Activated CD4-positive, CD25-positive, alpha-beta regulatory T cell treated with anti-CD3 and anti-CD28 coated beads, Interleukin-2, amount 50 U/mL, for 72 hours (primary cell): ENCODE data around the gene TOGARAM2.

ENCODE experiments used
- DNase-seq: peaks from one replicate; pipeline ENCODE4 v3.0.0; 2021

The TOGARAM2 gene

DNA sequence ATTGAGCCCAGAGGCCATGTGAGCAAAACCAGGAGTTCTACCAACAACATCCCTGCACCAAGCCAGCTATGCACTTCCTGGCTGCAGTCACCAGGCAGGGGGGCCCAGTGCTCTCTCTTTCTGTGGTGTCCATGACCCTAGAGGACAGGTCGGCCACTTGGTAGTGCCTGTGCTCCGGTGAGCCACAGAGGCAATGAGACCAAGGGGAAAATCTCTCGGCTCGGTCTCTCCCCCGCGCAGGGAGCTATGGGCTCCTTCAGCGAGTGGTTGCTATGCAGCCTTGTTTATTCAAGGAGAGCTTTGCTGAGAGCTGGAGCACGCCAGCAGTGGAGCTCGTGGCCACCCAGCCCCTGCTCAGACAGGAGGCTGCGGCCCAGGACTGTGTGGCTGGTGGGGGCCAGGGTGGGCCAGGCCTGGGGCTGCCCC is at the start of gene TOGARAM2:
TOGARAM2 (plus strand) TSS at position 283 of the 426 bp plus-strand sequence. CDS start 13,537 bp downstream, outside the sequence.
- DNase-seq, result no peak

DNA sequence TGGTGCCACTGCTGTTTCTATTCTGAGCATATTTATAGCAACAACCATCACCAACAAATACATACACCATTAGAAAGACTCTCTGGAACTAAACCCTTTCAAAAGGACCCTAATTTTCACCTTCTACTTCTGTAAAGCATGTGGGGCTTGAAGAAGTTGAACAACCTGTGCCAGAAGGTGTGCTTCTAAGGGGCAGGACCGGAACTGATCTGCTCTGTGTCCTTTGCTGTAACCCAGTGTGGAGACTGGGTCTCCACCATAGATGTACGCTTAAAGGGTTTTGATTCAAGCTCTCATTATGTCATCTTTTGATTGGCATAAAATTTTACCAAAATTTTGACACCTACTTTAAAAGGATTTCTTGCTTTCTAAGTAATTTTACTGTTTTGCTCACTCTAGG is 46.3 kb upstream of the TOGARAM2 start:
- no peak for DNase-seq

DNA sequence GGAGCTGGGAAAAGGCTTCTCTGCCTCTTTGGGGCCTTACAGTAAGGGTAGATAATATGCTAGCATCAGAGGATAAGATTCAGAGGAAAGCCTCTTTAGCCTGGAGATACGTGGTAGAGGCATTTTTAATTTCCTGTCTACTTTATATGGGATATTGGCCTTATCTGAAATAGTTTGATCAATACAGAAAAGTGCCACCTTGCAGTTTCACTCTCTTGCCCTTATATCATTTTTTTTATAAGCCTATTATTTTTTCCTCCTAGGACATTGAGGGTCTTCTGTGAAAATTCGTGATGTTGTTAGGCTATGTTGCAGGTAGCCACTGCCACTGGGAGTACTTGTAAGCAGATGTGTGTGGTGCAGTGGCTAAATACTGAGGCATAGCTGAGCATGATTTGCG is 40.1 kb upstream of the TOGARAM2 start:
- DNase-seq, result no peak

DNA sequence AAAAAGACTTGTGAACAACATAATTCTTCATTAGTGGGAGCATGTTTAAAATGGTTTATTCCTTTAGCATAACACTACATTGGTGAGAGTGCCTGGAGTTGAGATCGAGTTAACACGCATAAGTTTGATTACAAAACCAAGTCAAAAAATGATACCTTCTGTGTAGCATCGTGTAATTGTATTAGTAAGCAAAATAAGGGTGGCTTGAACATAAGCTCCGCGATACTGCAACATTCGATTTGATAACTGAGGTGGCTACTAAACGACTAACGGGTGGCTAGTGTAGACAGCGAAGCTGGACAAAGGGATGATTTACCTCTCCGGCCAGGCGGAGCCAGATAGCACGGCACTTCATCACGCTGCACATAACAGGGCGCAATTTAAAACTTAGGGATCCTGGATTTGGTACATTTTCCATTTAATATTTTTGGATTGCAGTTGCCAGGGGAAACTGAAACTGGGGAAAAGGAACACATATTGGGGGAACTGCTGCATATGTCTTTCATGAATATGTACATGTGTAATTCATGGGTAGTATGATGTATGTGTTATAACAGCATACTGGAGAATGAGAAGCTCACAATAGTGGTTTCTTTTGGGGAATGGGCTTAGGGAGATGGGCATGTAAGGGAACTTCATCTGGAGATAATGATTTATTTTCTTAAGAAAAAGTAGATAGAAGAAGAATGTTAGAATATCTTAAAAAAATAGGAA is 36.4 kb upstream of the TOGARAM2 start:
- no peak for DNase-seq

DNA sequence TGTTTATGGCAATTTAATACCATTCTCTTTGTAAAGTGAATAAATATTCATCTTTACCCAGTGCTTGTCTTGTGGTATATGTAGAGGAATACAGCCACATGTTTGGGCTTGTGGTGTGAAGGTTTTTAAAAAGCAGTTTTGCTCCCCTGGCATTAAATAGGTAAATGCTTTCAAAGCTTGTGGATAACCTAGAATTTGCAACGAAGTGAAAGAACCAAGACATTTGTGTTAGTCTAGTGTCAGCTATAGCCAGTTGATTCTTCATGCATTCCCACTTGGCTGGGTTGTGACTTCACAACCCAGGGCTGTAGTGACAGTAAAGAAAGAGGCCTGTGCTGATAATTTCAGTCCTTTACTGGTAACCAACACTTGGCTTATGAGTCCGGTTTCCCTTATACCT is 32.9 kb upstream of the TOGARAM2 start:
- no peak for DNase-seq

DNA sequence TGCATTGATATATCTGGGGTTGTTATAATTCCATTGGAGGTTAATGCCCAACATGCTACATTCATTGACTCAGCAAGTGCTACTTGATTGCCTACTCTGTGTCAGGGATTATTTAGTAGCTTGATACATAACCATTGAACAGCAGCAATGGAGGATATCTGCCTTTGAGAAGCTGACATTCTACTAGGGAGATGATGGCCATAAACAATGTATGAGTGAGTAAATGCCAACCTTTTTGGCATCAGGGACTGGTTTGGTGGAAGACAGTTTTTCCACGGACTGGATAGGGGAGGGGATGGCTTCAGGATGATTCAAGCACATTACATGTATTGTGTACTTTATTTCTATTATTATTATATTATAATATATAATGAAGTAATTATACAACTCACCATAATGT is 31.9 kb upstream of the TOGARAM2 start:
- DNase-seq, result no peak

DNA sequence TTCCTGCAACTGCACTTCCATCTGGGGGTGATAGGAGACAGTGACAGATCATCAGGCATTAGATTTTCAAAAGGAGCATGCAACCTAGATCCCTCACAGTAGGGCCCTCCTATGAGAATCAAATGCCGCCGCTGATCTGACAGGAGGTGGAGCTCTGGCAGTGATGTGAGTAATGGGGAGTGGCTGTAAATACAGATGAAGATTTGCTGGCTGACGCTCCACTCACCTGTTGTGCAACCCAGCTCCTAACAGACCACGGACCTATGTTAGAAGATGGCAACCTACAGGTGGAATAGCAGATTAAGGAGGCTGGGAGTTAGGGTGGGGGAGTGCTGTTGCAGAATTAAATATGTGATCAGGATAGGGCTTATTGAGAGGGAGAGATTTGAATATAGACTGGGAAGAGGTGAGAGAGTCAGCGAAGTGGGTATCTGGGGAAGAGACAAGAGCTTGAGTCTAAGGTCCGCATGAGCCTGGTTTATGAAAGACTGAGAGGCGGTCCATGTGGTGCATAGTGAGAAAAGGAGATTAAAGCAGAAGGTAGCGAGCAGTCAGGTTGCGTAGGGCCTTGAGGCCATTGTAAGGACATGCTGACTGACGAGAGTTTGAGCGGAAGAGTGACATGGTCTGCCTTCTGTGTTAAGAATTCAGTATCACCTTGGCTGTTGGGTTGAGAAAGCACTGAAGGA is 31.3 kb upstream of the TOGARAM2 start:
- DNase-seq, result no peak

DNA sequence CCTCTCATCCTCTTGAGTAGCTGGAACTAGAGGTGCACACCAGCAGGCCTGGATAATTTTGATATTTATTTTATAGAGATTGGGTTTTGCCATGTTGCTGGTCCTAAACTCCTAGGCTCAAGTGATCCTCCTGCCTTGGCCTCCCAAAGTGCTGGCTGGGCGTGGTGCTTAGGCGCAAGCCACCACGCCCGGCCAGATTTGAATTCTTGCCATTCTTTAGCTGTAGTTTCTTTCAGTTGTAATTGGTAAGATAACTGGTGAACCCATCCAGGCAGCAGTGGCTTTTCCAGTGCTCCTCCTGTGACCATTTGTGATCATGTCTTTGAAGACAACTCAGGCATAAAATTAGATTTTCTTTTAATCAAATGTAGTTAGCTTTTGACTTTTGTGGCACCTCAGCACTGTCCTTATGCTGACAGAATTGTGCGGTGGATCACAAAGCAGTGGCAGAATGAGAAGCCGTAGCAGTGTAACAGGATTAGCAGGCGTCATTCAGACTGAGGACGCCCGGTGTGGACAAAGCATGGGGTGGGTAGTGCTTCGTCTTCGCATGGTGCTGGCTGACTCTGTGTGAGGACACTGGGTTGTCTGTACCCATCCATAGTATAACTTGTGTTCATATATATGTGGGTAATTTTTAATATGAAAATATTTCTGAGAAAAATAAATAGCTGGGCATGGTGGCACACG is 30.0 kb upstream of the TOGARAM2 start:
- DNase-seq, result no peak

DNA sequence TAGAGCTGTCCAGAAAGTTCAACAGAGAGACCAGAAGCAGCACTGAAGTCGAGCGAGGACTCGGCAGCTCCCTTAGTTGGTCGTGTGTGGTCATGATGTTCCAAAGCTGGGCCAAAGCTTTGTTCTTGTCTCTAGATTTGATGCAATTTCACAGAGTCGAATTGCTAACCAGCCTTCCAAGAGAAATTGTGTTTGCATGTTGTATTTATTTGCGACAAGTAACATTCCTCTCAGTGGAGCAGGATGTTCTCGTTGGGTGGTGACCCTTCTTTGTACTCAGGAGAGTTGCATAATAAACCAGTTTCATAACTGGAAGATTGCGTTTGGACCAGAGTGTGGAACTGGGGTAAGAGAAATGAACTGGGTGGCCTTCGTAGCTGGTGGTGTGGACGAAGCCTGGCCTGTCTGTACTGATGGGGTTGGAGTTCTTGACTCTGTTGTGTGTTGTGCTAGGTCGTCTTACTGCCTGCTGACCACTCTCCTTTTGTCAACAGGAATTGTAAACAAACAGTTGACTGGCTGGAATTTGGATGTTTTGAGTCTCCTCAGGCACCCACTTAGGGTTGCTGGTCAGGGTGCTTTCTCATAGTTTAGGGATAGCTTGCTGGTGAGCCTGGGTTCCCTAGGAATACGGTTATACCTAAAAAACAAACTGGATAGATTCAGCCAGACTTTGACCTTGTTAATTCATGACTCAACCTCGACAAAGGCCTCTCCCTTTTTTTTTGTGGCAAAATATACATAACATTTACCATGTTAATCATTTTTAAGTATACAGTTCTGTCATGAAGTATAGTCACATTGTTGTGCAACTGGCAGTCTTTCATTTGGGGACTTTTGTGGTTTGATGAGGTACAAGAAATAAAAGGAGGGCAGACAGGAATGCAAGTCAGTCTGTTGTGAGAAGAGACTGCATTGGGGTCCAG is 28.9 kb upstream of the TOGARAM2 start:
- no peak for DNase-seq

DNA sequence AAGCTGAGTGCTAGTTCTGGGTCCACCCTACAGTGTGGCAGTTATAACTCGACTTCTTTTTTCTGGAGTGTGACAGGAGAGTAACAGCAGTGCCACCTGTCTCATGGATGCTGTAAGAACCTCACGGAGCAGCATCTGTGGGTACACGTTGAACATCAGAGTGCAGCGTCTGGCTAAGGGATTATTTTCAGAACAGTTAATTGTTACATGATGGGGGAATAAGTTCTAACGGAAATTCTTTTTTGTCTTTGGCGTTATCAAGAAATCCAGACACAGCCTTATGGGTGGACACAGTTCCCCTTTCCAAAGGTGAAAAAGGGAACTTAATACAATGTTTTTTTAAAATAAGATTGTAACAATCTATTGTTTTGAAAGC is 28.3 kb upstream of the TOGARAM2 start:
- no peak for DNase-seq

DNA sequence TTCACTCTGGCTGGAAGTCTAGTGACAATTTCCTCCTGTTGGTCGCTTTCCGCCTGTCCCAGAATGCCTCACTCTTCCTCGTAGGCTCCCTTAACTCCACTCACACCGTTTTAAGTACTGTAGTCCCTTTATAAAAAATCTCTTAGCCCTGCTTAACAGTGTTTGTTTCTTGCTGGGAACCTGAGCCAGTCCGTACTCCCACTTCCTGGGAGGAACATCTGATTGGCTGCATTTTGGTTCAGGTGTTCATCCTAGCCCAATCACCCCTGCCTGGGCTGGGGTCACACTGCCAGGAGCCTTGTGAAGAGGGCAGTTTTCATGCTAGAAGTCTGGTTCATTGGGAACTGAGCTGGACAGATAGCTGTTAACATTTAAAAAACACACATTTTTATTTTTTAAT is 25.6 kb upstream of the TOGARAM2 start:
- DNase-seq, result no peak

DNA sequence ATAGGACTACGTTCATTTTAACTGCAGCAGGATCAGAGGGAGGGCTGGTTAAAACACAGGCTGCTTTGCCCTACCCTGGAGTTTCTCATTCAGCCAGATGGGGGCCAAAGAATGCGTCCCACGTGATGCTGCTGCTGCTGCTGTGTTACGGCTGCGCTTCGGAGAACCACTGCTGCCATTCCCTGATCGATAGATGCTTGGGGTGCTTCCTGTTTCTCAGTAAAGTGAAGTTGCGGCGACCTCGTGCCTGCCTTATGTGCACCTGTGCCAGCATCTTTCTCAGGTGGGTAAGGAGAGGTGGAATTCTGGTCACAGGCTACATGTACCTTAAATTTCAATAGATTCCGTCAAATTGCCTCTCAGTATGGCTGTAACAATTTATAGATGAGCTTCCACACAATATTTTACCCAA is 24.7 kb upstream of the TOGARAM2 start:
- DNase-seq, result no peak

DNA sequence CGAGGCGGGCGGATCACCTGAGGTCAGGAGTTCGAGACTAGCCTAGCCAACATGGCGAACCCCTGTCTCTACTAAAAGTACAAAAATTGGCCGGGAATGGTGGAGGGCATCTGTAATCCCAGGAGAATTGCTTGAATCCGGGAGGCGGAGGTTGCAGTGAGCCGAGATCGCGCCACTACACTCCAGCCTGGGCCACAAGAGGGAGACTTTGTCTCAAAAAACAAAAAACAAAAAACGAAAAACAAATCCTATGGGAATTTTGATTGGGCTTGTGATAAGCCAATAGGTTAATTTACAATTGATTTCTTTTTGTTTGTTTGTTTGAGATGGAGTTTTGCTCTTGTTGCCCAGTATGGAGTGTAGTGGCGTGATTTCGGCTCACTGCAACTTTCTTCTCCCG is 24.2 kb upstream of the TOGARAM2 start:
- DNase-seq, result no peak

DNA sequence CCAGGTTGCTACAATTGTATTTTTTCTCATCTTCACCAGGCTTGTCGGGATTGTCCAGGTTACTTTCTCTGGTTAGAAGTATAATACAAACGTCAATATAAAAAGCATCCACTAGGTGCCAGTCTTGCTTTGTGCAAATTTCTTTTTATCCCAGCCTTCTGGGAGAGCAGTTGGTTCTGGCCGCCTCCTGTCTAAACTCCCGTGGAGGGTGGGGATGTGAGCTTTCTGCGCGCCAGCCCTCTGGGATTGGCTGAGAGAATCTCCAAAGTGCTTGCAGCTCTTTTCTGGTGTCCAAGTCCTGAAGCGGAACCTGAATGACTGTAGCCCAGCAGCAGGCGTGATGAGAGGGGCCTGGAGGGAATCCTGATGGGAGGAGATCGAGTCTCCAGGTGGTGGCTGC is 22.4 kb upstream of the TOGARAM2 start:
- no peak for DNase-seq

DNA sequence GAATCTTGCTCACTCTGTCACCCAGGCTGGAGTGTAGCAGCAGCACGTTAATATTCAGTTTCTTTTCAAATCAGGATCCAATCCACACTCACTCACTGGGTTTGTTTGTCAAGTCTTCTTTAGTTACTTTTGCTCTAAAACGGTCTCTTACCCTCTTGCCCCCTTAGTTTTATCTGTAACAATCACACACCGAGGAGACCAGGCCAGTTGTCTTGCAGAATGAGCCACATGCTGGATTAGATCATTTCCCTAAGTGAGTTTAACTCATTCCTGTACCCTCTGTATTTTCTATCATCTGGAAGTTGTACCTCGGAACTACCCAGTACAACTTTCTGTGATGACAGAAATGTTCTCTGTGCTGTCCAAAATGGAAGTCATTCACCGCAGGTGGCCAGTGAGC is 20.7 kb upstream of the TOGARAM2 start:
- DNase-seq, result no peak

DNA sequence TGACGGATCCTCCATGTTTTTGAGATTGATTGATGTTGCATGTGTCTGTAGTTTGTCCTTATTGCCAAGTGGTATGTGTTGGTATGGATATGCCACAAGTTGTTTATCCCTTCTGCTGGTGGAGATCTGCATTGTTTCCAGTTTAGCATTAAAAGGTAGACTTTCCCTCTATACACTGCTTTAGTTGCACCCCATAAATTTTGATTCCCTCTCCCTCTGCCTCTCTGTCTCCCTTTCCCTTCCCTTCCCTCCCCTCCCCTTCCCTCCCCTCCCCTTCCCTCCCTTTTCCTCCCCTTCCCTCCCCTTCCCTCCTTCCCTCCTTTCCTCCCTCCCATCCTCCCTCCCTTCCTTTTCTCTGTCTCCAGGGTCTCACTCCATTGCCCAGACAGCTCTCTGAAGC is 18.6 kb upstream of the TOGARAM2 start:
- DNase-seq, result no peak

DNA sequence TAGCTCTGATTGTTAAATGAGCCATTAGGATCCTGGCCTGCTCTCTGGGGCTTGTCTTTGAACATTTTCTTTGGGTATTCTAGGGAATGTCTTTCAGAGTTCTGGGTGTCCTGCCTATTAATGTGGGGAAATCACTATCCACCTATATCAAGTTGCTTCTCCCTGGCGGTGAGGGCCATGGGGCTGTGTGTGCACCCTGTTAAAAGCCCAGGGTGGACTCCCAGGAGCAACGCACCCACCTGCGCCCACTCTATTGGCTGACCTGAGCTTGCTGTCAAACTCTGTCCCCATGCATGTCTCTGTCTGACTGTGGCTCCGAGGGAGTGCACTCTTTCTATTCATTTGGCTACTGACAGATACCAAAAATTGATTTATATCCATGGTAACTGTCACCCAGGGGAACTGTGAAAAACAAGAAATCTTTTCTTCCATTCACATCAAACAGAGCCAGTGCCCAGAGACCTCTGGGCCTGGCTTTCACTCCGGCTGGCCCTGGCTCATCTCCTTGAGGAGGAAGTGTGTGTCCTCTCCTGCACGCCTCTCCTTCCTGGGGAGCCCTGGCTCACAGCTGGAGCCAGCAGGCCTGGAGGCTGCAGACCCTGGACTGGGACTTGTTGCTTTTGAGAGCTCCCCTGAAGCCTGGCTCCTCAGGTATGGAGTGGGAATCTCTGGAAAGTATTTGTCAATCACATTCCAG is 10.5 kb upstream of the TOGARAM2 start:
- DNase-seq, result no peak

DNA sequence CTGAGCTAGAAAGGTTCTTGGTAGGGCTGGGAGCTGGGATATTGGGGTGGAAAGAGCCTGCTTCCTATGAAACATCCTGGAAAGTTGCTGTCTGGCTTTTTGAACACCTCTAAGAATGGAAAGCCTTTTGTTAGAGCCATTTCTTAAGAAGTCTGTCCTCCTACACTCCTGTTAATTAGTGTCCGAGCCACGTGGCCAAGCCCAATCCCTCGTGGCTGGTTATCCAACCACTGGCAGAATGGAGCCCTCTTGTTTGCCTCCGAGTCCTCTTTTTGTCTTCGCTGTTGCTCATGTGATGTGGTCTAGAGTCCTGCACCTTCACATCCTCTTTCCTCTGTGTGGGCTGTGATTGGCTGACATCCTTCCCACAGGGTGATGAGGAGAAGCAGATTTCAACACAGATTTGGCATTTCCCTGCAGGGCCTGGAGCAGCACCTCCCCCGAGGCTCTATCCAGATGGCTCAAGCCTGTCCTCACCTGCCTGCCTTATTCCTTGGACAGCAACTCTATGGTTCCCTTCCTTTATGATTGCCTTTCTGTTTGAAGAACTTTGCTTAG is 8.2 kb upstream of the TOGARAM2 start:
- DNase-seq, result no peak

DNA sequence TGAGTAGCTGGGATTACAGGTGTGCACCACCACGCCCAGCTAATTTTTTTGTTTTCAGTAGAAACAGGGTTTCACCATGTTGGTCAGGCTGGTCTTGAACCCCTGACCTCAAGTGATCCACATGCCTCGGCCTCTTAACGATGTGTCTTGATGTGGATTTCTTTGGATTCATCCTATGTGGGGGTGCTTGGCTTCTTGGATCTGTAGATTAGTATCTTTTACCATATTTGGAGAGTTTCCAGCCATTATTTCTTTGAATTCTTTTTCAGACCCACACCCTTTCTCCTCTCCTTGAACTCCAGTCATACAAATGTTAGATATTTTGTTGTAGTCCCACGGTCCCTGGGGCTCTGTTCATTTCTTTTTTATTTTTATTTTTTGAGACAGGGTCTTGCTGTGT is 6.8 kb upstream of the TOGARAM2 start:
- no peak for DNase-seq

DNA sequence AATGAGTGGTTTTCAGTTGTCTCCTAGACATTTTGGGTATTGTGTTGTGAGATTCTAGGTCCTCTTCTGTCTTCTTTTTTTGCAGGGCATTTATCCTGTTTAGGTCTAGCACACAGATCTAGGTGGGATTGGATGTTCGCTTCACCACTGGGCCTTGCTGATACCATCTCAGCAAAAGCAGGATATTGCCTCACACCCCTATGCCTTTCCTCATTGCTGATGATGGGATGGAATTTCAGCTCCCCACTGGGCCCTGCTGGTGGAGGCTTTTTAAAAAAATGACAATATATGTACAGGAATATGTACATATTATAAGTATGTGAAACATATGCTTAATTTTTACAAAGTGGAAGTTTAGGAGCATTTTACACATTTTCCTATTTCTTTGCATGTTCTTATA is 5.4 kb upstream of the TOGARAM2 start:
- no peak for DNase-seq

DNA sequence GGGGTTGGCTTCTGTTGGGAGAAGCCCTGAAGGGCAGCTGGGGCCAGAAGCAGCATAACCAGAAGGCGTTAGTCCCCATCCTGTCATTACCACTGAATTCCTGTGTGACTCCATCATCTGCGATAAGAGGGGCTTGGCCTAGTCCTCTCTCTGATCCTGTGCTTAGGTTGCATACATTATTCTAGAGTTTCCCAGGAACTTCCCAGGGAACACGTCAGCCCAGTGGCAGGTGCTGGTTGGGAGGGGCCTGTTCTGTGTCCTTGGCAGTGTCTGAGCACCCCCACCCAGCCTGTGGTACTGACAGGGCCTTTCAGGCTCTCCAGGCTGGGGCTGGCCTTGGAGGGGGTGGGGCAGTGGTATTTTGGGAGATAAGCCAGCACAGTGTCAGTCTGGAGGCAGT is 4.5 kb upstream of the TOGARAM2 start:
- no peak for DNase-seq
